Measurements from ENCODE around the gene FSTL5.

The FSTL5 gene

DNA sequence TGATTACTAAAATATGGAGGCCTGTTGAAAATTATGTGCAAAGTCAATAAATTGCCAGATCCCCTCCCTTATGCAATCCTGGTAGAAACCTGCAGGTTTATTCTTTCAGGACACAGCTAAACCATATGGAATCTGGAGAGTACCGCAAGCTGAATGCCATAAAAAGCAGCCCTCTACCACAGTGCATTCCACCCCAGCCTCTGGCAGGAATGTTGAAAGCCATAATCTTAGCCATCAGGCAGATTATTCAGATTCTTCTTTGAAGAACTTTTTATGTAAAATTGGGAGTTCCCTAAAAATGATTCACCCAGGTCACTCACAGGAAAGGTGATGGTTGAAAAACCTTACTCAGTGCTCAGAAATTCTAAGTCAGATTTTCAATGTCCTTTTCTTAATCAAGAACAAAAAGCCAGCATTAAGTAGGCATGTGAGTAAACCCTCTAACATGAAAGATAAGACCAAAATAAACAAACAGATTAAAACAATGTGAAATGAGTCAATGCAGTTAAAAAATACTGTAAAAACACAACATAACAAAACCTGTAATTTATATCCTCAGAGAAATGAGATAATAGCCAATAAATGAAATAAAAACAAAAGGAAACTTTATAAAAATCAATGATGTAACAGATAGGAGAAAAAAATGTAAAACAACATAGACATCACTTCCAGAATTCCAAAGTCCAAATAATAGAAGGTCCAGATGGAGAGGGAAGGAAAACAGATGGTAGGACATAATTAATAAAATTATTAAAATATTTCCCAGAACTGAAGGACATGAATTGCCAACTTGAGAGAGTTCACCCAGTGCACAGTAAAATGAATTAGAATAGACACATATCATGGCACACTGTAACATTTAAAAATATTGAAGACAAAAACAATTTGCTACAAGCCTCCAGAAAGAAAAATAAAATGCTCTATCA is 226.9 kb downstream of the FSTL5 start:
- DNase-seq = no peak

GRCh38 chr4:161931089-161931488 is 232.7 kb downstream of the FSTL5 start:
- DNase-seq = no peak

DNA sequence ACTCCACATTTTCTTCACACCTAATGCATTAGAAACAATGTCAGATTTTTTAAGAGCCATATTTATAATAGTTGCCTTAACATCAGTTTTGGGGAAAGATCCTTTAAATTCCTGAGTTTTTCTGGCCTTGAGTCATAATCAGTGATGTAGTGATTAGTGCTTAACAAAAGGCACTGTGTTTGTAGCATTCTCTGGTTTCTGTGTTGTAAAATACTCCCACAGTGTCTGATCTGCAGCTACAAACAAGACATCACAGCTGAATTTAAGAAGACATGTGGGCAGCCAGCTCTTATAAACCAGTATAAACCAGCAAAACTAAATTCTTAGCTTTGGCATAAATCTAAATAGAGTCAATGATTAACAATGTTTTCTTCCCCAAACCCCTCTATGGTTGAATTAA is 233.8 kb downstream of the FSTL5 start:
- no peak for DNase-seq

DNA sequence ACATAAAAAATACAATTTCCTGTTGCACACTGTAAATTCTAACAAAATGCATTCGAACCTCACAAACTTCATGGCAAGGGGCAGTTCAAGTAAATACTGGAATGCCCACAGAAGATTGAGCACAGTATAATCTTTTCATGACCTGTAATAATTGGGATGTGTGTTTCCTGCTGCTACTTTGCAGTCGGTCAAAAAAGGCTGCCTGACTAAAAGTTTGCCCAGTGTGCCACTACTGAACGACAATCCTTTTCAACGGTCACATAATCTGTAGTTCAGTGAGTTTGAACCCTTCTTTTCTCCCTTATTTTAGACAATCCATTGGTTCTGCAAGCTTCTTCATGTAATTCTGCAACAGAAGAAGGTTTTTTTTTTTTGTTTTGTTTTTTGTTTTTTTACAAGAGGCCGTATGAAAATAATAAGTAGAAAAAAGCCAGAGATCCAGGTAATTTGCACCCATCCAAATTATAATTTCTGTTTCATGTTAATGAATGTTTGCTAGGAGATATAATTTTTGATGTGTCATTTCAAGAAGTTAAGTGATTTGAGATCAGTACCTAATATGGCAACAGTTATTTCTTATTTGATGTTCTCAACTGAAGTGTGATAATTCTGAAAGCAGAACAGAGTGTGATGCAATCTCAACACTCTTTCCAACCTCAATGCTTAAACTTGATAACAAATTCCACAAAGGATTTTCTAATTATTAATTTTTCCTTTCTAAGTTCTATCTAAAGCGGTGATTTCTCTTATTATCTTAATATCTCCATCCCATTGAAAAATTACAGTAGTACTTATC is 237.6 kb downstream of the FSTL5 start:
- DNase-seq = no peak

DNA sequence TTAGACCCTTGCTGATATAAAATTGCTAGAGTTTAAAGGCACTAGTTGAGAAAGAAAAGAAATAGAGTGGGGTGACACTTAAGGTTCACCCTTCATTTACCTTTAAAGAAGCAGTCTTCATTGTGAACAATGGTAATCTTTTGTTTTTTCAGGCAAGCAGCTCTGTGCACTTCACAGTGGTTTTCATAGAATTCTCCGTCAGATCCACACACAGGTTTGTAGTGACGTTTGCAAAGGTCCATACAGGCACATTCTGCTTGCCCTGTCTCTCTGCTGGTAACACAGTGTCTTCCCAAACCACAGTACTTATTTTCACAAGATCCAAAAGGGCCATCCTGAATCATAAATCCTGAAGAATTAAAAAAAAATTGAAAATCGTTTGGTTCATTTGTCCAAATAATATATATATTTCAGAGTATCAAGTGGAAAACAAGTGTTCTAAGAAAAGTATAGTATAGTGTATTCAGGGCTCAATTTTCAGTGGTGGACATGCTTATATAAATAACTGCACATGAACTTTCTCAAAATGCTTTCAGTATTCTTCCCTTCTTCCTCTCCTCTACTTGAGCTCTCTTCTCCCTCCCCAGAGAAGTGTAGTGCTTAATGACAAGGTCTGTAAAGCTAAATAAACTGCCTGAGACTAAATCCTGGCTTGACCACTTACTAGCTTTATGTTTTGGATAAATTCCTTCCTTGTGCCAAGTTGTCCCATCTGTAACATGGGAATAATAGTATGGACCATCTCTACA is 243.3 kb downstream of the FSTL5 start:
- no peak for DNase-seq

GRCh38 chr4:161919442-161920220 is 244.2 kb downstream of the FSTL5 start:
- DNase-seq = no peak

DNA sequence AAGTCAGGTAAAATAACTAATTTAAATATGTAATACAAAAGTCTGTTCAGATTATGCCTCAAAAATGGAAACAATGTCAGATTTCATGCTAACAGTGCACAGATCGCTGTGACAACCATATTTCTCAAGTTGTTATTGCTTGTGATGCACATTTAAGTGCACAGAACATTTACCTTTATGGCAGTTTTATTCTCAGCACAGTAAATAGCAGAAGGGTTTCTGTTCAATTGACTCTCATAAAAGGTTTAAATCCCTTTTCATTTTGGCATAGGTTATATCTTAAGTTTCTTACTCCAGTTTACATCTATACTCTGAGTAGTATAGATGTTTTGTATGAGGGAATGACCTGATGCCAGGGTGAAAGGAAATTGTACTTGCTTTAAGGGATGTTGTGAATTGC is 247.8 kb downstream of the FSTL5 start:
- no peak for DNase-seq

GRCh38 chr4:161907590-161907955 is 256.2 kb downstream of the FSTL5 start:
- no peak for DNase-seq

DNA sequence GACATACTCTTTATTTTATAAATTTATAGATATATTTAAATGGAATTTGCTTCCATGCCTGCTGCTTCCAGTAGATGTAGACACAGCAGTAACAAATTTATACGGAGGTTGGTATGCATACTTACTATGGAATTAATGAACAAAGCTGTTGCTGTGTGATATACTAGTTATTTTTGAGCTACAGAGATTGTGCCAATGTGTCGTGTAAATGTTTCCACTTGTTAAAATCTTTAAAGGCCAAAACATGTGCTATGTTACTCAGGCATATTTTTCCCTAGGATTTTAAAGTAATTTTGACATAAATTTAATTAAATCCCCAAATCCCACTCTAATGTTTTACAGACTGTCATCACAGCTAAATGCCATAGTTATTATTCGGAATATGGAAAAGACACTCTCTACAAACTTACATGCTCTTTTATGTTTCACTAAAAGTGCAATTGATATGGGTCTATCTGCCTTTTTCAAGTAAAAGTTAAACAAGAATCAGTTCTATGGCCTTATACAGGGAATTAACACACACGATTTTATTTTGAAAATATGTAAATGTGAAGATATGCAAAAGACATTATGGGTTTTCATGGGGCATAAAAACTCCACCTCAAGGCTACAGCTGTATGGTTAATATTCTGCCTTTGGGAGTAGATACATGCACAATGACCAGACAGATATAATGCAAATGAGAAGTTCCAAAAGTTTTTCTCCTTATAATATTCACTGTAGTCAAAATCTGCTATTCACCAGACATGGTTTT is 256.8 kb downstream of the FSTL5 start:
- no peak for DNase-seq

DNA sequence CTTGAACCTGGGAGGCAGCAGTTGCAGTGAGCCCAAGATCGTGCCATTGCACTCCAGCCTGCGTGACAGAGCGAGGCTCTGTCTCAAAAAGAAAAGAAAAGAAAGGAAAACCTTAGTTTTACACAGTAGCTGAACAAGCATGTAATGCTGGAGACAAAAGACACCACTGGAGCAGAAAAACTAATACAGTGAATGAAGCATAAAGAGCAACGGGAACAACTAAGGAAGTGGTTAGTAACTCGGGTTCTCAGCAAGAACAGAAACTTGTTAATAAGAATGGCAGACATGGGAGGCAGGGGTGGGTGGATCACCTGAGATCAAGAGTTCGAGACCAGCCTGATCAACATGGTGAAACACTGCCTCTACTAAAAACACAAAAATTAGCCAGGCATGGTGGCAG is 263.7 kb downstream of the FSTL5 start:
- DNase-seq = no peak

DNA sequence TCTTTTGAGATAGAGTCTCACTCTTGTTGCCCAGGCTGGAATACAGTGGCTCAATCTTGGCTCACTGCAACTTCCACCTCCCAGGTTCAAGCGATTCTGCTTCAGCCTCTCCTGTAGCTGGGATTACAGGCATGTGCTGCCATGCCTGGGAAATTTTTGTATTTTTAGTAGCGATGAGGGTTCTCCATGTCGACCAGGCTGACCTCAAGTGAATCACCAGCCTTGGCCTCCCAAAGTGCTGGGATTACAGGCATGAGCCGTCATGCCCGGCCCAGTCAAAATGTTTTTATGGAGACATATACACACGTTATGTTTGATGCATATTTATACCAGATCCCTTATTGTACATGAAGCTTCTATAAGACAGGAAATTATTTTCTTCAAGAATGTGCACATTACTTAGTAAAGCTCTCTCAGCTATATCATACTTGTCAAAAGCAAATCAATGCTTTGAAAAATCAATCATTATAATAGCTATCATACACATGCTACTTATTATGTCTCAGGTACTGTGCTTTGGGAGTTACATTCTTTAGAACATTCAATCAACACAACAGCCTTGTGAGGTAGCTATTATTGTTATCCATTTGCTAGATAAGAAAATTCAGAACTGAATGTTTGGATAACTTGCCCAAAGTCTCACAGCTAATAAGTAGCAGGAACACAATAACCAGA is 269.2 kb downstream of the FSTL5 start:
- DNase-seq = no peak

GRCh38 chr4:161894014-161894413 is 269.8 kb downstream of the FSTL5 start:
- DNase-seq = no peak

- DNase-seq = no peak
These were observed 270.2 kb downstream of the FSTL5 start for GRCh38 chr4:161893566-161893965.

DNA sequence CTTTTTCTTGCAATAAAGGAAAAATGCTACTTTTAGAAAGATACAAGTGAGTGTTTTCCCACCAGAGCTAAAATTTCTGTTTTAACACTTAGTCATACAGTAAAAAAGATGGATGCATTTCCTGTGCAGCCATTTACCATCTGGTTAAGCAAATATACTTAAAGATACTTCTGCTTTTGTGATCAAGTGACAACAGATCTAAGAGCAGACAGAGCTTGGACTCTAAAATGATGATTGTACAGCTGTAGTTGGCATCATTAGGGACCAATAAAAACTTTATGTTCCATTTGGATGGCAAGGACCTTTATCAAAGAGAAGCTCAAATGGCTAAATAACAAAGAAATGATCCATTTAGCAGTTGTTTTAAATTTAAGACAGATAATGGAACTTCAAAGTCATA is 270.8 kb downstream of the FSTL5 start:
- DNase-seq = no peak

- DNase-seq = no peak
These were observed 280.6 kb downstream of the FSTL5 start for GRCh38 chr4:161883157-161883556.

DNA sequence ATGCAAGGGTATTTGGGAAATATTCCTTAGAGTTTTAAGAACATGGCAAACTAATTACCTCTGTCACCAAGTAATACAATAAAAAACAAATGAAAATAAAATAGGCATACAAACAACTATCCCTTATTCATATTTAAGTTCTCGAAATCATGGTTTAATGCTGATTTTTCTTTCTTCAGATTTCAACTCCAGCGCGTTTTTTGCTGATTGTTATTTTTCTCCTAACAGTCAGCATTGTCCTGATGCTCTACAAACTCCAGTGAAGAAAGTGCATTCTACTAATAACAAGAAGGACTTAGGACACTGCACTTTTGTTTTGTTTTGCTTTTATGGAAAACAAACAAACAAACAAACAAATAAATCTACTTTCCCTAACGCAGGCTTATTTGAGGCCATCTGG is 282.4 kb downstream of the FSTL5 start:
- no peak for DNase-seq

- no peak for DNase-seq
These were observed 294.3 kb downstream of the FSTL5 start for GRCh38 chr4:161869511-161869910.

DNA sequence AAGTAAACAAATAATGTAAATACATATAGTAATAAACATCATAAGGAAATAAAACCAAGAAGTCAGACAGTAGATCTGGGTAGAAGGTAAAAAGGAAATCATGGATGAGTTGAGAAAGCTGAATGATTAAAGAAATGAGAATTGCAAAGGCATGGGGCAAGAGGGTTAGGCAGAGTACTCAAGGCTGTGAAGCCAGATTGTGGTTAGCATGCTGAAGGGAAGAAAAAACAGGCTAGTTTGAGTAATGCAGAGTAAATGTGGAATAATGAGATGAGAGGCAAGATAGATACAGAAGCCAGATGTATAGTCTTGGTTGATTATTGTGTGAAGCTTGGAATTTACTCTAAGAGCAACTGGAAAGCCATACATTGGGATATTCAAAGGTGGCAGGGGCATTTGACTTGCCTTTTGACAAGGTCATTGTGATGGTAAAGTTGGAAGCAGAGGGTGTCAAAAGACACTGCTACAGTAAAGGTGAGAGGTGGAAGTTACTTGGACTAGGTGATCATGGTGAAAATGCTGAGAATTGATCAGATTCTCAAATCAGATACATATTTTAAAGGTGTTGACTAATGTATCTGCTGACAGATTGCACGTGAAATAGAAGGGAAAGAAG is 307.0 kb downstream of the FSTL5 start:
- DNase-seq = no peak

DNA sequence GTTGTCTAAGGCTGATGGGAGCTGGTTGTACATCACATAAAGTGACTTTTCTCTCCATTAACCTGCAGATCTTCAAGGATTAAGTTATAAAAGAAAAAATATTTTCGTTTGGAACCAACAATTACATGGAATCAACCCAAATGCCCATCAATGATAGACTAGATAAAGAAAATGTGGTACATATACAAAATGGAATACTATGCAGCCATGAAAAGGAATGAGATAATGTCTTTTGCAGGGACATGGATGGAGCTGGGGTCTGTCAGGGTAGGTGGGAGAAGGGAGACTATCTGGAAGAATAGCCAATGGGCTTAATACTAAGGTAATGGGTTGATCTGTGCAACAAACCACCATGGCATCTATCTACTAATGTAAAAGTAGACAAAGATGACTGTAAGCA is 313.2 kb downstream of the FSTL5 start:
- no peak for DNase-seq

DNA sequence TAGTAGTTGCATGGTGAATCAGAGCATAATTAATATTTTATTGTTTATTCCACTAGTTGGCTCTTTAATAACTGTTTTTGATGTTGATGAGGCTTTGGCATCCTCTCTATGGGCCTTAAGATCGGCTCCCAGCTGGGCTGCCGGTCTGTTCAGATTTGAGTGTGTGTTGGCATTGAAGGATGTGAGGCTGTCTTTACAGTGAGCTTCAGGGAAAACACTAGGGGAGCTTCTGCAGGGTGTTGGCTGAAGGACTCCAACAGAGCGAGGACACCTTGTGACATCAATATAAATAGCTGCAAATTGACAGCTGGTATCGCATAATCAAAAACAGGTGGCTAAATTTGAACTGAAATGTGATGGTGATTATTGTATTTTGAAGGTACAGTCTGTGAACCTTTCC is 322.0 kb downstream of the FSTL5 start:
- DNase-seq = no peak

DNA sequence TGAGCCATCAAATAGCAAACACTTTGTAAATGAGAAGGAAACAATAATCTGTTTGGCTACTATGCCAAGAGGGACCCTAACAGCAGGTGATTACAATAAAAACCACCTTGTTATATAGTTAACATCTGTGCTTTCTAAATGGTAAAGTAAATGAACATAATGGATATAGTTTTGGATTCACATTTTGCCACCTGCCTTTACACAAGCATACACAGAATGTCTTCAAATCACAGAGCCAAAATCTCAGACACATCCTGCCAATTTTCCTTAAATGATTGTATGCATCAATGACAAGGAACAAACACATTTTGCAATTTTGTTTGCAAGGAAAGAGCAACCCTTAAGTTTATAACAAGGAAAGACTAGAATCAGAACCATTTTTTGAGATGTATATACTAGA is 334.2 kb downstream of the FSTL5 start:
- no peak for DNase-seq
